ENCODE measurements around the gene SLC9A8.
"Not testable (repeated sequence)": the region's sequence is repeated elsewhere in the genome, so short reads cannot be mapped to it uniquely, and the experiment has no call there.

Gene SLC9A8

GRCh38 chr20:49851231-49851705 is 38.6 kb downstream of the SLC9A8 start:
- no peak for DNase-seq (ENCODE audit: low spot score)

- DNase-seq (ENCODE audit: low spot score), result no peak
These were observed 39.4 kb downstream of the SLC9A8 start for GRCh38 chr20:49851991-49852390.

GRCh38 chr20:49852522-49853080 is 40.0 kb downstream of the SLC9A8 start:
- DNase-seq (ENCODE audit: low spot score), result no peak

- no peak for DNase-seq (ENCODE audit: low spot score)
These were observed 41.0 kb downstream of the SLC9A8 start for GRCh38 chr20:49853640-49854039.

GRCh38 chr20:49854190-49854875 is 41.7 kb downstream of the SLC9A8 start:
- no peak for DNase-seq (ENCODE audit: low spot score)

GRCh38 chr20:49856904-49857303 is 44.3 kb downstream of the SLC9A8 start:
- DNase-seq (ENCODE audit: low spot score), result no peak

GRCh38 chr20:49858076-49858585 is 45.5 kb downstream of the SLC9A8 start:
- DNase-seq (ENCODE audit: low spot score), result no peak

GRCh38 chr20:49859011-49859410 is 46.4 kb downstream of the SLC9A8 start:
- DNase-seq (ENCODE audit: low spot score), result no peak

- DNase-seq (ENCODE audit: low spot score), result no peak
These were observed 47.2 kb downstream of the SLC9A8 start for GRCh38 chr20:49859807-49860206.

- DNase-seq (ENCODE audit: low spot score), result not testable (repeated sequence)
These were observed 48.6 kb downstream of the SLC9A8 start for GRCh38 chr20:49861232-49861631.

- no peak for DNase-seq (ENCODE audit: low spot score)
These were observed 50.1 kb downstream of the SLC9A8 start for GRCh38 chr20:49862607-49863200.

- no peak for DNase-seq (ENCODE audit: low spot score)
These were observed 51.0 kb downstream of the SLC9A8 start for GRCh38 chr20:49863666-49864065.

- no peak for DNase-seq (ENCODE audit: low spot score)
These were observed 52.9 kb downstream of the SLC9A8 start for GRCh38 chr20:49865559-49865958.

GRCh38 chr20:49866051-49866450 is 53.4 kb downstream of the SLC9A8 start:
- no peak for DNase-seq (ENCODE audit: low spot score)

- no peak for DNase-seq (ENCODE audit: low spot score)
These were observed 55.0 kb downstream of the SLC9A8 start for GRCh38 chr20:49867453-49868215.

GRCh38 chr20:49868538-49868937 is 55.9 kb downstream of the SLC9A8 start:
- no peak for DNase-seq (ENCODE audit: low spot score)

- DNase-seq (ENCODE audit: low spot score), result no peak
These were observed 56.3 kb downstream of the SLC9A8 start for GRCh38 chr20:49868964-49869363.

- DNase-seq (ENCODE audit: low spot score), result no peak
These were observed 57.6 kb downstream of the SLC9A8 start for GRCh38 chr20:49870261-49870660.

- no peak for DNase-seq (ENCODE audit: low spot score)
These were observed 58.8 kb downstream of the SLC9A8 start for GRCh38 chr20:49871391-49871948.

- DNase-seq (ENCODE audit: low spot score), result no peak
These were observed 59.4 kb downstream of the SLC9A8 start for GRCh38 chr20:49872056-49872455.

GRCh38 chr20:49874696-49875095 is 62.1 kb downstream of the SLC9A8 start:
- no peak for DNase-seq (ENCODE audit: low spot score)

- no peak for DNase-seq (ENCODE audit: low spot score)
These were observed 64.8 kb downstream of the SLC9A8 start for GRCh38 chr20:49877386-49877921.

Data from NAMALWA (cell line).